RPMI7951 (cell line): ENCODE data around the gene NTM. TPM values are rescaled to one million over a fixed set of nuclear protein-coding genes. Genes with fewer than 3 reads are reported as not detected.

ENCODE experiments used
- DNase-seq: peaks from one replicate; pipeline ENCODE4 v3.0.0-alpha.2; 2012; ENCODE audit warnings: low read depth
- total RNA-seq: library from RNA; depleted of rRNA; stranded (reverse); fragments of >200 nt; shearing (Covaris generic); gene quantifications from 2 replicates; pipeline ENCODE4 v1.2.3, GENCODE V29; 2014

NTM gene
- total RNA-seq, 1 experiment from 2014 or later, result 47.8 TPM

DNA sequence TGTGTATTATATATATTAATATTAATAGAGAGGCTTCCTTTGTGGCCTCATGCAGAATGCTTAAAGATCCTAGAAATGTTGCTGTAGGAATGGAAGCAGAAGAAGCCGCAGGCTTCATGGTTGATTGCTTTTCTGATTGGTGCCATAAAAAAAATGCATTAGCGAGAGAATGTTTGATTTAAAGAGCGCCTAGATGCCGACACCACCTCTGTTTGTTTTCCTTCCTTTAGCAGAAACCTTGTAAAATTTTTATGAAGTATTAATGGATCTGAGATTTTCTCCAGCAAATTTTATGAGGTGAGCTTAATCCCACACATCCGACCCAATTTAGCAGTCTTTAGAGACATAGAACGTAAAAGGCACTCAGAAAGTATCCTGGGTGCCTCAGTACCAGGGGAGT is 587.5 kb downstream of the NTM start:
- no peak for DNase-seq

DNA sequence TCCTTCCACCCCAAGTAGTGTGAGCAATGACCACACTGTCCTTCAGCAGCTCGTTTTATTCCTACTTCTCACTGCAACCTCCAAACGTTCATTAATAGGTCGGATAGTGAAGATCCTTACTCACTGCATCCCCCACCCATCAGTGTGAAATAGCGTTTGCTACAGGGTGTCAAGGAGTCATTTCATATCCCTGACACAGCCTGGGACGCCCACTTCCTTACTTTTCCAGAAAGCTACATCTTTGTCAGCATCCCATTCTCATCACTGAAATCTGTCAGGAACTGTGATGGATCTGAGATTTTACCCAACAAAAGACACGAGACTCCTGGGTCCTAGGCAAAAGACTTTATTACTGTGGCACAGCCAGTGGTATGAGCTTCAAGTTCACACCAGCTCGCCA is 592.4 kb downstream of the NTM start:
- DNase-seq, result no peak

DNA sequence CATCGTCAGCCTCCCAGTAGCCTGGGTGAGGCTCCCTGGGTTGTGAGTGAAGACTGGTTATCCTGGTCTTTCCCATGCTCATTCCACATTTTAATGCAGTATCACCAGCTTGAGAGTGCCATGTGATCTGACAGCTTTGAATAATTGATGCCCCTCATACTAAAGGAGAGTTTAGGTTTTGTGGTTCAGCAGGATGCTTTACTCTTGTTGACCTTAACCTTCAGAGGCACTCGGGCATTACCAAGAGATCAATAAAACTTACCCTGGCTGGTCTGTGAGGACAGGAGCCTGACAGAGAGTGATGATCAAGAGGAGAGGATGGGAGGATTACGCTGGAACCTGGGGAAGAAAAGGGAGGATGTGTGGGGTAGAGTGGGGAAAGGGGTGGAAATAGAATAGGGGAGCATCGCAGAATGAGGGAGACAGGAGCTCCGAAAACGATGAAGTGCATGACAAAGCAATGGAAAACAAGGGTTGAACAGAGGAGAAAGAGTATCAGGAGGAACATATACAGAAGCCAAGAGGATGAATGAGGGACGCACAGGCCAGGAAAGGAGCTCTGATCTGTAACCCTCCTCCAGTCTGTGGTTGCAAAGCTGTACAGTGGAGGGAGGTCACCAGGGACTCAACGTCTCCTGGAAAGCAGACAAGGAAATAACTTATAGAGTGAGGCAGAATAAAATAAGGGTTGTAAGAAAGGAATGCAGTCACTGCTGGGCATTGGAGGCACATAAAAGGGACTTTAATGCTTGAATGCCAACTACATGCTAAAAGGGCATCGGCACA is 594.5 kb downstream of the NTM start:
- no peak for DNase-seq

DNA sequence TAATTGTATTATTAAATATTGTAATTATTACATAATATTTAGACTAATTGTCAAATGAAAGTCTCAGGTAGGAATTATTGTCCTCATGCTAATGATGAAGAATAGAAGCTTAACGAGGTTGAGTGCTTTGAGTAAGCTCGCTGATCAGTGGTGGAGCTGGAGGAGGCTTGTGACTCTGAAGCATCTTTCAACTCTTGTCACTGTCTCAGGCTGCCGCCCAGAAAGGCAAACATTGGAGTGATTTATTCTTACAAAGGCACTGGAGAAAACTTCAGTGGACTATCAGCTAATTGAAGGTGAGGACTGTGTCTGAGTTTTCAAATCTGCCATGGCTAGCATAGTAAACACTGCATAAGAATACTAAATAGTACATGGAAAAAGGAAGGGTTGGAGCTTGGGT is 595.1 kb downstream of the NTM start:
- no peak for DNase-seq

DNA sequence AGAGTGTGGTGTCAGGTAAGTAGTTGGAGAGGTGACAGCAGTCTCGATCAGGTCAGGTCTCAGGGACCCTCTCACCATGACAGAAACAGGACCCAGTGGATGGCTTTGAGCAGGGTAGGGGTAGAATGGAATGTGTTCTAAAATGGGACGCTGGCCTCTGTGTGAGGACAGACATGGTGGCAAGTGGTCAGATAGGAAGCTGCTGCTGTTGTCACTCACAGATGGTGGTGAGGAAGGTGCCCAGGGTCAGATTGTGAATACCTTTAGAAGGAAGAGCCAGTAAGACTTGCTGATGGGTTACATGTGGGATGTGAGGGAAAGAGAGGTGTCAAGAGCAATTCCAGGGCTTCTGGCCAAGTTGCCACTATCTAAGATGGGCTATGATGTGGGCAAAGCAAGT is 596.3 kb downstream of the NTM start:
- DNase-seq, result no peak

DNA sequence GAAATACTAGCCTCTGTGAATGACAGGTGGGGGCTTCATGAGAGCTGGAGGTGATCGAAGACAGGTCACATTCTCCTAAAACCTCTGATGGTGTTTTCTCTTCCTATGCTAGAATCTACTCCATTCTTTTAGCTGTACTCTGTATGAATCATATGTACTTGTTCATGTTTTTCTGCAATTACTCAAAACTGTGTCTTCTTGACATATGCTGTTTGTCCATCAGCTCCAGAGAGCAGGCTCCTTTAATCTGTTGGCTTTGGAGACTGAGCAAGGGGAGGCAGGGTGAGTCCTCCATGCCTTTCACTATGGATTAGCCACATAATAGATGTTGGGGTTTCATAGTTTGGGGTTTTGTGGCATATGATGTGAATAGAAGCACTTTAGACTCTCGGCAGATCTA is 598.8 kb downstream of the NTM start:
- DNase-seq, result no peak

DNA sequence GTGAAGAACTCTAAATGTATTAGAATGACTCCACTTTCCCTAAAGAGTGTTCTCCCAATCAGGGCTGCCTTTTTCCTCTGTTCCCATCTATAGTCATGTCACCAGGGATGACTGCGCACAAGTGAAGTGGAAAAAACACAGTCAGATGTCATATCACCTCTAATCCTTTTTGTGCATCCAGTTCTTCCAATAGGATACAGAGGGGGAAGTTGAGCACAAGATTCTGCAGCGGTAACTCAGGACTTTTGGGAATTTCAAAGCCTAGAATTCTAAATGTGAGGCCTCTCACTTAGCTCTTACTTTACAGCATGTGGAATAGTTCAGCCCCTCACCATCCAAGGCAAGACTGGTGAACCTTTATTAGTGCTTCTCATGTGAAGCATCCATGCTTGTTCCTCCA is 602.6 kb downstream of the NTM start:
- DNase-seq, result no peak

DNA sequence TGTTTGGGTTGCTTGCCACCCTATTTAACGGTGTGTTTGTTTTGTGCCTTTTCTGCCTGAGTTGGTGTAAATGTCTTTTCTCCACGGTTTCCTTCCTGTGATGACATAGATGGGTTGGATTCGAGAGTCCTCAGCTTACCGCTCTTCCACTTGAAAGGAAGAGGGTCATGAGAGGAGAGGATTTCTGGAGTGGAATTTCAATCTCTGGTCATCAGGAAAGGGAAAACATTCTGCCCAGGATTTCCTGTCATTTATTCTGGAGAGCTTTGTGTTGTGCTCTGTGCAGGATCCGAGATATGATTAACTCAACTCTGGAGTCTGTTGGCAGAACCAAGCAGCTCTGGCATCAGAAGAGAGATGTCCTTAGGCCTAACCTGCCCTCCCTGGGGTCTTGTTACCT is 605.2 kb downstream of the NTM start:
- DNase-seq, result no peak

DNA sequence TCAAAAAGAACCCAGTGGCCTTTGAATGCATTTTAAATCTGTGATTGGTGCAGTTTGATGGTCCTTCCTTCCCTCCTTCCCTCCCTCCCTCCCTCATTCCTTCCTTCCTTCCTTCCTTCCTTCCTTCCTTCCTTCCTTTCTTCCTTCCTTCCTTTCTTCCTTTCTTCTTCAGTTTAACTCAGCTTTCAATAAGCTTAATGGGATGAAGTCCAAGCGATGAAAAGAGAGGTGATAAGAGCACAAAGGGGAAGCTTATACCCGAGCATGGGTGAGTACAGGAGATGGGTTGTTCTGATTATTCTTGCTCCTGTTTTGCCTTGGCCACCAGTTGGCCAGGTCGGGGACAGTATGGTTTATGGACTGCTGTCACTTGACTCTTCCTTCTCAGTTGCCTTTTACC is 605.6 kb downstream of the NTM start:
- no peak for DNase-seq

DNA sequence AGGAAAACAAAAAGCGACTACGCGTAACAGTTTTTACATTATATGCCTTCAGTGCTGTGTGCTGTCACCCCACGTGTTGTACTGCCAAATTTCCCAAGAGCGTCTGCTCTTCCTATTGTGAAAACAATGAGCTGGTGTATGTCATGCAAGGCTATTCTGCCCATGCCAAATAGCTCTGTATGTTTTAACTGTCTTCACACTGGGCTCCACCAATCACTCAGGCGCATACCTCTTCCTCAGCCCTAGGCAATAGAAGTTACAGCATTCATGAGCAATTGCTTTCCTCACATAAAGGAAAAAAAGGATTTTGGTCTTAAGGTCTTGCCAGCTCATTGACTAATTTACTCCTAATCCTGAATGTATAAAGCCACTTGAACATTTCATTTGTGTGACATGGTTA is 606.8 kb downstream of the NTM start:
- DNase-seq, result peak; percentile 97

DNA sequence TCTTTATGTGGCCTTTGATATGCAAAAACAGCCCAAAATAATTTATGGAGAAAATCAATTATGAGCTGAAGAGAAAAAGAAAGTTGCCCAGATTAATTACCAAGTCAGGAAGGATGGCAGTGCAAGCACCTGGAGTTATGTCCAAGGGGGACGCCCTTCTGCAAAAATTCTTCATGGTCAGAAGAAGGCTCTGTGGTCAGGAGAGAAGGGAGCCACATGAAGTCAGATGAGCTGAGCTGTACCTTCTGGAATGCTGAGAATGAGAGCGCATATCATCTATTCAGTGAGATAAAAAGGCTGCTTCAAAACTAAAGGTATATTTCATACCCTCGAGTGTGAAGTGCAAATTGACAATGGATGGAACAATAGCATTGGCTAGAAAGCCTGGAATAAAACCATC is 607.4 kb downstream of the NTM start:
- DNase-seq, result peak; percentile 93

DNA sequence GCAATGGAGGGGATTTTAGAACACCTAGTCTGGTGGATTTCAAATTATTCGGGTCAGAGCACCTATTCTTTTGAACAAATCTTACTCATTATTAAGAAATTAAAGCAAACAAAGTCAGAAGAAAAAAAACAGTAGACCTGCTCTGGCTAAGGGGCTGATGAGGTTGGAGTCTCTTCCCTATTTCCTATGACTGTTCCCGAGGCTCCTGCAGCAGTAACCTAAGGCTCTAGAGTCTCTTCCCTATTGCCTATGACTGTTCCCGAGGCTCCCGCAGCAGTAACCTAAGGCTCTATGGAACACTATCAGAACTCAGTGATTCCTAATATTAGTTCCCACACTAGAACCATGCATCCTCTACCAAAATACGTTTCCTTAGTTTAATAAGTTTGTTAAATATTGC is 607.9 kb downstream of the NTM start:
- peak; percentile 62 for DNase-seq

DNA sequence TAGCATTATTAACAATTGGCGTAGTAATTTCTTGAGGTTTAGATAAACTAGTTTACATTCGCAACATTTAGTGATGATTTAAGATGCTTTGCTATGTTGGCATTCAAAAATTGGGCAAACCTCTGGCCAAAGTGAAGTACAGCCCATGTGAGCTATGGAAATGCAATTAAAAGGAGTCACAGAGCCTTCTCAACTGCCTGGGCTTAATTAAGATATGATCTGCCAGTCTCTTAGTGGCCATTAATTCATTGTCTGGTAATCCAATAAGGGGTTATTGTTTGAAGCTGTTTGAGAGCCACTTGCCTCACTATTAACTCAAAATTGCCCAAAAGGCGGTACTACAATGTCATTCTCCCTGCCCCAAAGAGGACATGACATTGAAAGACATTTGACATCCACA is 608.9 kb downstream of the NTM start:
- no peak for DNase-seq

DNA sequence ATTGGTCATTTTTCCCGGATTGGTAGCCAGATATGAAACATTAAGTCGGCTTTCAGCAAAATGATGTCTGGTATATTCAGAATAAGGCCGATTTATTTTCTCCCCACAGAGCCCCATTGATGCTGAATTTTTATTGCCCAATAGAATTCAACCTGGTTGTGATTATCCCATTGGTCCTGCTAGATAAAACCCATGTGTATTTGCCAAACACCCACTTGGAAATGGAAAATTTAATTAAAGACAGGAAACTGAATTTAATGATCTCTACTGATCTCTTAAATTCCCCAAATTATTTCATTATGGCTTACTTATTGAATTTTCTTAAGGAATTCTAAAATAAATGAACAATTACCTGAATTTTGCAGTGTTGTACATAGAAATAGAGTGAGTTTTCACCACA is 609.8 kb downstream of the NTM start:
- DNase-seq, result no peak

DNA sequence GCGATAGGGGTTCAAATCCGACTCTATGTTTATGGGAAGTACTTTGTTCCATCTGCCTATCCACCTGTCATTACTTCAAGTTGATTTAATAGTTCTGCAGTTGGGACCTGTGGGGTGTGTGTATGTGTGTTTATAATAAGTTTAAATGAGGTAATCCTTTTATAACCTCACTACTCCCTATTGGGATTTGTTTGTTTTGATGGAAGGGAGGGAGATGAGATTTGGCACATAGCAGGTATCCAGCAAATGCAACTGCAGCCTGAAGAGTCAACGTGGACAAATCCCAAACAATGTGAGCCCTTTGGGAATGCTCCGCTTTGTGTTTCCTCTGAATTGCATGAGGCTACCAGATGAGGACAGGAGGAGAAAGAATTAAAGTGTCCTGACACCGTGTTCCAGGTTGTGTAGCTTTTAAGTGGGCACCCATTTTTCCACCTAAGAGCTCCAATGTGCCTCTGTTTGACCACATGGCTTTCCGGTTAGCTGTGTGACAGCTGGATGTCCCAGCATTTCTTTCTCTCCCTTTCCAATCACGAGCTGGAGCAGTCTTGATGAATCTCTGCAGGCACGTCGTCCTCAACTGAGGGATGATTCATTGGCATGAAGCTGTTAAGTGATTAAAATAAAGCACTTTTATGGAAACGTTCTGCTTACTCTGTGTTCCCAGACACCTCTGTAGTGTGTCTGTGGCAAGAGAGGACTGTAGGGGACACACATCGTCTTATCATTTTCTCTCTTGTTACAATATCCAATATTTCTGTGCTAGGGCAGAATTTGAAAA is 610.7 kb downstream of the NTM start:
- DNase-seq, result peak; percentile 45

DNA sequence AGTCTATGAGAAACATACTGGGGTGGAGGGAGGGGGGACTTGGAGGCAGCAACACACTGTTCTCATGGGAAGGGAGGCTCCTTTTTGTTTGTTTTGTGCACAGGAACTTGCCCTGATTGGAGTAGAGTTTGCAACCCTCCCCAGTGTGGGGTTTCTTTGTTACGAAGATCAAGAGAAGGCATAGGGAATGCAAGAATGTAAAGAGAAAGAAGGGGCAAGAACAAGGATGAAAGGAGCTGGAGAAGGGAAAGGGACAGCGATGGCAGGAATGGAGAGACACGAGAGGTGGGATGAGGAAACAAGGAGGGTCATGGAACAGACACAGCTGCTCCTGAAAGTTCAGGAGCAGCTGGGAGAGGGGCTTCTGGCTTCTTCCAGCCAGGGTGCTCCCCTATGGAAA is 611.7 kb downstream of the NTM start:
- no peak for DNase-seq

DNA sequence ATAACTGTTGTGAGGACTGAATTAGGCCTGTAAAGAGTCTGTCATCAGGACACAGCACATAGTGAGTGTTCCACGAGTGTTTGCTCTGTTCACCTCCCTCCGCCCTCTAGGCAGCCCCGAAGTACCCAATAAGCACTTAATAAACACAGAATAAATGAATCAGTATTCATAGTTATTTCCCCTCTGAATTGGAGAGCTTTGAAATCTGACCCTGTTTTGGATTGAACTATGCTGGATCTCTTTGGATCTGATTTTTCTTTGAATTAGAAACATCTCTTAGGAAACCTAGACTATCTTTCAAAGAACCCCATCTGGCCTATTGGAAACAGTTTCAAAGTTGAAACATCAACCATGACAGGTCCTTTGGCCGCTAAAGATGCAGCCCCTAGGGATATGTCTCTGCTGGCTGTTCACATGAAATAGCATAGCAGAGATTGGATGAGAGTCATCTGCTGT is 615.5 kb downstream of the NTM start:
- DNase-seq, result no peak

DNA sequence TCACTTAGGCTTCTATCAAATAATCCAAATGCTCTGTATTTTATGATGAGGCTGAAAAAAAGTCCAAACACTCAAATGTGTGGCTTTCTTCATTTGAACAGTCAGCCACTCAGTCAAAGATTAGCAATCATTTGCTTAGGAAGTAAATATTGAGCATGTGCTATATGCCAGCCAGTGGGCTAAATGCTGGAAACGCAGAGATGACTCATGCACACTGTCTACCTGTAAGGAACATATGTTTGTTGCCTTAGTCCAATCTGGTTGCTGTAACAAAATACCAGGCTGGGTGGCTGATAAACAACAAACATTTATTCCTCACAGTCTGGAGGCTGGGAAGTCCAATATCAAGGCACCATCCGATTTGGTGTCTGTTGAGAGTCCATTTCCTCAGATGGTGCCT is 617.3 kb downstream of the NTM start:
- DNase-seq, result peak; percentile 9

DNA sequence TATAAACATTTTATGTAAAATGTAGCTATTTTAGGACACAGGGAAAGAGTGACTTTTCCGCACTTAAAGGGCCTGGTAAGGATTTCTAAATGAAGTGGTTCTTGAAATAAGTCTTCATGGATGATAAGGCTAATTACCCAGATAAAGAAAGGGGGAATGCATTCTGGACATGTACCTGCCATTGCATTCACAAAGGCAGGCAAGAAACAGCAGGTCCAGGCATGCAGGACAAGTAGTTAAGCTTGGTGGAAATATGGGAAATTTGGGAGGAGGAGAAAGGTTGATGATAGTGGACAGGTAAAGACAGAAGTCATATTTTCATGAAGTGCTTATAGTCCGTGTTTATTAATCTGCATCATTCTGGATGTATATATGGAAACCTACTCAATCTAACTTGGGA is 621.2 kb downstream of the NTM start:
- DNase-seq, result no peak

DNA sequence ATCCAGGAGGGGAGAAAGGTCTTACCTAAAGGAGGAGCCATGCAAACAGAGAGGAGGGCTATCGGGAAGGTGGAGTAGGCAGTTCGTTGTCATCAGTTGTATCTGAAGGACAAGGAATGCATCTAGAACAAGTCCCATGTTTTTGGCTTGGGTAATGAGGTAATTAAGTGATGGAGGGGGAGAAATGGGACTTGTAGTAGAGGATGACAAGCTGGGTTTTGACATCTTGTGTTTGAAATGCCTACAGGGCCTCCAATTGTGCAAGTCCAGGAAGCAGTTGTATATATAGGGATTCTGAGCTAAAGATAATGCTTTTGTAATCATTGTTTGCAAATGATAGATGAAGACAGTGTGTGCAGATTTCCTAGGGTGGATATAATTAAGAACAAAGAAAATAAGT is 622.8 kb downstream of the NTM start:
- DNase-seq, result peak; percentile 14

DNA sequence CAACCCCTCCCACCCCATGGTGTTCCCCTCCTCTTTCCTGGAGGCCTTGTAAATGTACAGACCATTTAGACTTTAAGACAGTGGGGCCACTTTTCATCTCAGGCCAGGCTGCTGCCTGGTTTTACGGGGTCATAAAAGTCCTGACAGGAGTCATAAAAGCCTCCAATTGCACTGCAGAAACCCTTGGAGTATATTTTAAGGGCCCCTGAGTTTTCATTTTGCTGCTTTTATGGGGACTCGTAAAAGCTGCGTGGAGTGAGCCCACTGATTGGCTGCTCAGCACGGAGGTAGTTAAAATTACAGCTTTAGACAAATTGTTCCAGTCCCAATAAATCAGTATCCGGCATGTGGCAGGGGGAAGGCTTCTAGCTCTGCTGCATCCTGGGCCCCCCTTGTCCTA is 627.6 kb downstream of the NTM start:
- DNase-seq, result no peak

DNA sequence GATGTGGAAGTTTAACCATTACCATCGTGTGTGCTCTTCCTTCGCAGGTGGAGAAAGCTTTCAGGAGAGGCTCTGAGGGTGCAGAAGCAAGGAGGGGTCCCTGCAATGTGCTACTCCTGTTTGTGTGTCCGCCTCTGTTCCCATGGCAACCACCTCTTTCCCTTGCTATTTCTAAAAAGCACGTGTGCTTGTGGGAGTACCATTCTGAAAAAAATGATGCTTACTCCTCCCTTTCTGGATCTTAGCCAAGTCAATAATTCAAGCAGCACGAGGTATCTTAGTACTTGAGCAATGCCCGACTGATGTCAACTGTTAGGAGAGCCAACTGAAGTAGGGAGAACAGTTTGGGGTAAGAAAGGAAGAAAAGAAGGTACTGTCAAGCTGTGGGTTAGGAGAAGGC is 628.7 kb downstream of the NTM start:
- DNase-seq, result peak; percentile 15

DNA sequence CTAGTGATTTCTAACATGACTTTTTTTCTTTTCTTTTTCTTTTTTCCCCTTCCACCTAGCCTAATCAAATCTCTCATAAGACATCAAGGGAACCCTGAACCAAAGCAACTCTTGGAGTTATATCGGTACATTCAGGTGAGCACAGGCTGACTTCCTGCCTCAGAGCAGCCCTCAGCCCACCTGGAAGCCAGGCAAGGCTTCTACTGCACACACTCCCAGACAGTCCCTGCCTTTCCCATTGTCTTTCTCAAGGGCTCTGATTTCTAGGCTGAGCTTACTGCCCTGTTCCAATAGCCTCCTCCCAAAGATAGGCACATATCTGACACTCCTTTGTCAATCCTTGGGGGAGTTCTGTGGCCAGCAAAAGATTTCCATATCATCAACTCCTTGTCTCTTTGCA is 629.5 kb downstream of the NTM start:
- DNase-seq, result no peak
